NB4 (cell line): Measurements from ENCODE around the gene PROC.

Source experiments
- CTCF ChIP-seq: IDR thresholded peaks from one replicate; pipeline ENCODE4 v1.5.1; 2012; ENCODE audit warnings: low read depth, low read length
- POLR2A ChIP-seq: IDR thresholded peaks from 2 replicates; pipeline ENCODE4 v1.6.1; 2011; ENCODE audit warnings: mild to moderate bottlenecking; ENCODE audit not compliant: insufficient read length; ENCODE audit errors: extremely low read depth

GRCh38 chr2:127455566-127456493 is 37.6 kb downstream of the PROC start:
- TF ChIP-seq CTCF (no peak), POLR2A (no peak)
